Measurements from ENCODE around the gene OCLN.
"Not testable (repeated sequence)": the region's sequence is repeated elsewhere in the genome, so short reads cannot be mapped to it uniquely, and the experiment has no call there.

OCLN gene, protein sequence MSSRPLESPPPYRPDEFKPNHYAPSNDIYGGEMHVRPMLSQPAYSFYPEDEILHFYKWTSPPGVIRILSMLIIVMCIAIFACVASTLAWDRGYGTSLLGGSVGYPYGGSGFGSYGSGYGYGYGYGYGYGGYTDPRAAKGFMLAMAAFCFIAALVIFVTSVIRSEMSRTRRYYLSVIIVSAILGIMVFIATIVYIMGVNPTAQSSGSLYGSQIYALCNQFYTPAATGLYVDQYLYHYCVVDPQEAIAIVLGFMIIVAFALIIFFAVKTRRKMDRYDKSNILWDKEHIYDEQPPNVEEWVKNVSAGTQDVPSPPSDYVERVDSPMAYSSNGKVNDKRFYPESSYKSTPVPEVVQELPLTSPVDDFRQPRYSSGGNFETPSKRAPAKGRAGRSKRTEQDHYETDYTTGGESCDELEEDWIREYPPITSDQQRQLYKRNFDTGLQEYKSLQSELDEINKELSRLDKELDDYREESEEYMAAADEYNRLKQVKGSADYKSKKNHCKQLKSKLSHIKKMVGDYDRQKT

GRCh38 chr5:69492391-69492922 lies at the start of gene OCLN:
OCLN (plus strand) TSS chr5:69492790; CDS start chr5:69504245, 11,455 bp downstream.
- no peak for DNase-seq (ENCODE audit: low read depth, low spot score)

- no peak for DNase-seq (ENCODE audit: low read depth, low spot score)
Measured at GRCh38 chr5:69444127-69444754, 48.3 kb upstream of the OCLN start.

DNA sequence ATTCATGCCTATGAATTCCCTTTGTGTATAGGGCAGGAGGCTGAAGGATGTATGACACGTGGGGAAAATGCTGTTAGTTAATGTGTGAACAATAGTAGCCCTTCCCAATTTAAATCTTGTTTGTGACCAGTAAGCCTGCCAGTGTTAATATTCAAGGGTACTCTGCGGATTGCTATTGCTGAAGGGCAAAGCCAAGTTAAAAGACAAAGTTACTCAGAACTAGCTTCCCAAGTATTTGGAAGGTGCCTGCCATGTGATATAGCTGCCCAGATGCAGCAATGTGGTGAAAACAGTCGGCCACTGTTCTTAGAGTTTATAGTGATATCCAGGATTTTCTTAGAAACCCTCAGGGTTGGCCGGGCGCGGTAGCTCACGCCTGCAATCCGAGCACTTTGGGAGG lies 43.1 kb upstream of the OCLN start:
- DNase-seq (ENCODE audit: low read depth, low spot score): no peak

DNA sequence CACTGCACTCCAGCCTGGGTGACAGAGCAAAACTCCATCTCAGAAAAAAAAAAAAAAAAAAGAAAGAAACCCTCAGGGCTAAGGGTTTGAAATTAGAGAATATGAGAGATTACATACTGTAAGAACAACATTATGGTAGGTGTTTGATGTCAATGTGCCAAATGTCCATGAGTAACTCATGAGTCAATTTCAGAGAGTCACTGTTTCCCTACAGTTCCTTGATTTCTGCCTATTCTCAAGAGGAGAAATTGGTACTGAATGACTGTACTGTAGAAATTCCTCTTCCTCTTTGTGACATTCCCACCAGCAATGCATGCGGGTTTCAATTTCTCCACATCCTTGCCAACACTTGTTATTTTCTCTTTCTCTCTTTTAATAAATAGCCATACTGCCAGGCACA lies 42.5 kb upstream of the OCLN start:
- DNase-seq (ENCODE audit: low read depth, low spot score): no peak

DNA sequence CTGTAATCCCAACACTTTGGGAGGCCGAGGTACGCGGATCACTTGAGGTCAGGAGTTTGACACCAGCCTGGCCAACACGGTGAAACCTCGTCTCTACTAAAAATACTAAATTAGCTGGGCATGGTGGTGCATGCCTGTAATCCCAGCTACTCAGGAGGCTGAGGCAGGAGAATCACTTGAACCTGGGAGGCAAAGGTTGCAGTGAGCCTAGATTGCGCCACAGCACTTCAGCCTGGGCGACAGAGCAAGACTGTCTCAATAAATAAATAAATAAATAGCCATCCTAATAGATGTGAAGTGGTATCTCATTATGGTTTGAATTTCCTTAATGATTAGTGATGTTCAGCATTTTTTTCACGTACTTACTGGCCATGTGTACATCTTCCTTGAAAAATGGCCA lies 42.1 kb upstream of the OCLN start:
- DNase-seq (ENCODE audit: low read depth, low spot score): not testable (repeated sequence)

DNA sequence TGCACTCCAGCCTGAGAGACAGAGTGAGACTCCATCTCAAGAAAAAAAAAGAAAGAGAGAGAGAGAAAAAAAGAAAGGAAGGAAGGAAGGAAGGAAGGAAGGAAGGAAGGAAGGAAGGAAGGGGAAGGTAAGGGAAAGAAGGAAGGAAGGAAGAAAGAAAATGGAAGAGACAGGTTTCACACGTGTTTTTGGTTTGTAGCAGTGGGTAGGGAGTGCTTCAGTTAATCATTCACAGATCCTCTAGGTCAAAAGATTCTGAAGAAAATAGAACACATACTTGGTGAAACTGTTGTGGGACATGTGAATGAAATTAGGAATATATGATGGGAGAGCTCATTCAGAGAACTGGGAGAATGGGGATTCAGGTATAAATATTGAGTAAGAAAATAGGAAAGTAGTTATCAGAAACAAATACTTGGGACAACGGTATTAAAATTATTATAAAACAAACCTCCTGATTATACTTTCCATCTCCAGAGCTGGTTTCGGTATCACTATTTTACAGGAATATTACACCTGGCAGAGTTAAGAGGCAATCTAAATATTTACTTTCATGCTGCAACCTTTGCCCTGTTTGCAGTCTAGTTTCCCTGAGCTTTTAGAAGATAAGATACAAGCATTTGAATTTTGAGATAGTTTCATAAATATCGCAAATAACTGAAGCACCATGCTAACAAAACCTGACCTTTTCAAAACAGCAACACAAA lies 40.5 kb upstream of the OCLN start:
- DNase-seq (ENCODE audit: low read depth, low spot score): no peak

DNA sequence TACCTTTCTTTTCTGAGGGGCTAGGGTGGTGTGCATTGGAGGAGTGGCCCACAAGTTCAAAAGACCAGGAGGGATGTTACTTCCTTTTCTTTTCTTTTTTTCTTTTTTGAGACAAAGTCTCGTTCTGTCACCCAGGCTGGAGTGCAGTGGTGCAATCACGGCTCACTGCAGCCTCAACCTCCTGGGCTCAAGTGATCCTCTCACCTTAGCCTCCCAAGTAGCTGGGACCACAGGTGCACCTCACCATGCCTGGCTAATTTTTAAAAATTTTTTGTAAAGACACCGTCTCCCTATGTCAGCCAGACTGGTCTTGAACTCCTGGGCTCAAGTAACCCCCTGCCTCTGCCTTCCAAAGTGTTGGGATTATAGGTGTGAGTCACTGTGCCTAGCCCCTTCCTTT lies 39.1 kb upstream of the OCLN start:
- not testable (repeated sequence) for DNase-seq (ENCODE audit: low read depth, low spot score)

DNA sequence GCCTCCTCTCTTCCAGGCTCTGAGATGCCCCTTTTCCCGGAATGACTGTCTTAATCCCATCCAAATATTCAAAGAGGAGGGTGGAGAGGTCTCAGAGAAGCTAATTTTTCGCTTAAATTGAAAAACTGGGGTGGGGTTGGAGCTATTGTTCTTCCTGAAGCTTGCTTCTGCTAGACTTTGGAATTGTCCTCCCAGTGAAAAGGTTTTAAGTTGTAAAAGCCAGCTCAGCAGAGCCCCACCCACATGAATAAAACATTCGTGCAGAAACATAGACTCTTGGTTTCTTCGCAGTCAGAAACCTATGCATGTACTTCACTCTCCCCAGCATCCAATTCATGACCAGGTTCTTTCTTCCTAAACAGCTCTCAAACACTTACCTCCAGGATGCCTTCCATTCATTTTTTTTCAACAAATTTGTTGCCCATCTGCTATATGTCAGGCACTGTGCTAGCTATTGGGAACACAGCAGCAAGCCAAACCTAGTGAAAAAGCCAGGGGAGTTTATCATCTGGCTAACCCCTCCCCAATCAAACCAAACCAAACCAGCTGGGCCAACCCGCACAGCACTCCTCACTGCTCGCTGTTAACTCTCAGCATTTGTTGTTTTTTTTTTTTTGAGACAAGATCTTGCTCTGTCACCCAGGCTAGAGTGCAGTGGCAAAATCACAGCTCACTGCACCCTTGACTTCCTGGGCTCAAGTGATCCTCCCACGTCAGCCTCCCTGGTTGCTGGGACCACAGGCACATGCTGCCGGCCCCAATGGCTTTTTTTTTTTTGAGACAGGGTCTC lies 37.9 kb upstream of the OCLN start:
- DNase-seq (ENCODE audit: low read depth, low spot score): no peak

DNA sequence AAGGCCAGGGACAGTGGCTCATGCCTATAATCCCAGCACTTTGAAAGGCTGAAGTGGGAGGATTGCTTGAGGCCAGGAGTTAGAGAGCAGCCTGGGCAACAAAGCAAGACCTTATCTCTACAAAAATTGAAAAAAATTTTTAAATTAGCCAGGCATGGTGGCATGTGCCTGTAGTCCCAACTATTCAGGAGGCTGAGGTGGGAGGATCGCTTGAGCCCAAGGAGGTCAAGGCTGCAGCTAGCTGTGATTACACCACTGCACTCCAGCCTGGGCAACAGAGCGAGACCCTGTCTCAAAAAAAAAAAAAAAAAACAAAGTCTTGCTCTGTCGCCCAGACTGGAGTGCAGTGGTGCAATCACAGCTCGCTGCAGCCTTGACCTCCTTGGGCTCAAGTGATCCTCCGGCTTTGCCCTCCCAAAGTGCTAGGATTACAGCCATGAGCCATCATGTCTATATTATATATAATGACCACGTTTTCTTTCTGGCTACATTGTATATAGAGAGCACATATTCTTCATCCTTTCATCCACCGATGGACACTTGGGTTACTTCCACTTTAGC lies 37.1 kb upstream of the OCLN start:
- DNase-seq (ENCODE audit: low read depth, low spot score): not testable (repeated sequence)

- no peak for DNase-seq (ENCODE audit: low read depth, low spot score)
Measured at GRCh38 chr5:69462170-69462569, 30.4 kb upstream of the OCLN start.

GRCh38 chr5:69466375-69466774 lies 26.2 kb upstream of the OCLN start:
- not testable (repeated sequence) for DNase-seq (ENCODE audit: low read depth, low spot score)

- no peak for DNase-seq (ENCODE audit: low read depth, low spot score)
Measured at GRCh38 chr5:69467442-69468225, 25.0 kb upstream of the OCLN start.

DNA sequence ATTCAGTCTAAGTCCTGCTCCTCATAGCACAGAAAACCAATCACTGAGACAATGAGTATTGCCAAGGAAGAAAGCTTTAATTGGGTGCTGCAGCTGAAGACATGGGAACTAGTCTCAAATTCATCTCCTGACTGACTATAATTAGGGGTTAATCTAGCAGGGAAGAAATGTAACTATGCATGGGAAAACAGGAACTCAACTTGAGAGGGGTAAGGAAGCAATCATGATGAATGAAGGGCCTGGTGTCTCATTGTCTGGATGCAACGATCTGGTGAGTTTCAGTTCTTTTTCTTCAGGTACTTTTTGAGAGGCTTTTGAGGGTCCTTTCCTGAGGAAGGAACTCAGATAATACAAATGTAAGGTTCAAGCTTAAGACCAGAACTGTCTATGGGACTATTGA lies 24.0 kb upstream of the OCLN start:
- DNase-seq (ENCODE audit: low read depth, low spot score): no peak

DNA sequence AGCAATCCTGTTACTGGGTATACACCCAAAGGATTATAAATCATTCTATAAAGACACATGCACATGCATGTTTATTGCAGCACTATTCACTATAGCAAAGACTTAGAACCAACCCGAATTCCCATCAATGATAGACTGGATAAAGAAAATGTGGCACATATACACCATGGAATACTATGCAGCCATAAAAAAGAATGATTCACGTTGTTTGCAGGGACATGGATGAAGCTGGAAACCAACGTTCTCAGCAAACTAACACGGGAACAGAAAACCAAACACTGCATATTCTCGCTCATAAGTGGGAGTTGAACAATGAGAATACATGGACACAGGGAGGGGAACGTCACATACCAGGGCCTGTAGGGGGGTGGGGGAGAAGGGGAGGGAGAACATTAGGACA lies 21.1 kb upstream of the OCLN start:
- DNase-seq (ENCODE audit: low read depth, low spot score): not testable (repeated sequence)

DNA sequence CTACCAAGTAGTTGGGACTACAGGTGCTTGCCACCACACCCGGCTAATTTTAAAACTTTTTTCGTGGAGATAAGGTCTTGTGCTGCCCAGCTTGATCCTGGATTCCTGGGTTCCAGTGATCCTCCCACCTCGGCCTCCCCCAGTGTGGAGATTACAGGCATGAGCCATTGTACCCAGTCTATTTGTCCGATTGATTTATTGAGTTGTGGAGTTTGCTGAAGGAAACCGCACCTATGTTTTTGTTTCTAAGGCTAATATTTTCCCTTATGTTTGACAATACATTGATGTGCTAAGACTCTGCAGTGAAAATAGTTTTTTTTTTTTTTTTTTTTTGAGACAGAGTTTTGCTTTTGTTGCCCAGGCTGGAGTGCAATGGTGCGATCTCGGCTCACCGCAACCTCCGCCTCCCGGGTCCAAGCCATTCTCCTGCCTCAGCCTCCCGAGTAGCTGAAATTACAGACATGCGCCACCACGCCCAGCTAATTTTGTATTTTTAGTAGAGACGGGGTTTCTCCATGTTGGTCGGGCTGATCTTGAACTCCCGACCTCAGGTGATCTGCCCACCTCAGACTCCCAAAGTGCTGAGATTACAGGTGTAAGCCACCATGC lies 20.0 kb upstream of the OCLN start:
- DNase-seq (ENCODE audit: low read depth, low spot score): not testable (repeated sequence)

DNA sequence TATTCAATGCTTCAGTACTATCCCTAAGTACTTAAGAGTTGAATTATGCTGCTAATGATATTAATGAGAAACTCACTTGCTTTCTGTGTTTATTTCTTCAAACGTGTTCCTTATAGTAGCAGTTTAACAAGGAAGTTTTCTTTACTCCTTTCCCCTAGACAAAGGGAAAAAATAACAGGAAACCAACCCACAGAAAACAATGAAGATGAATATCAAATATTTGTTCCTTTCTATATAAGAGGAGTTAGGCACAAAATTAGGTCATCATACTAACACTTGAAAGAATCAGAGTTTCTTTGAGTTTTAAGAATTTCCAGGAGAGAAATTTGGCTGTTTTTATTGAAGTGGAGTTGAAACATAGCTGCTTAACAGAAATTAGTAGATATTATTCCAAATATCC lies 15.4 kb upstream of the OCLN start:
- DNase-seq (ENCODE audit: low read depth, low spot score): no peak

DNA sequence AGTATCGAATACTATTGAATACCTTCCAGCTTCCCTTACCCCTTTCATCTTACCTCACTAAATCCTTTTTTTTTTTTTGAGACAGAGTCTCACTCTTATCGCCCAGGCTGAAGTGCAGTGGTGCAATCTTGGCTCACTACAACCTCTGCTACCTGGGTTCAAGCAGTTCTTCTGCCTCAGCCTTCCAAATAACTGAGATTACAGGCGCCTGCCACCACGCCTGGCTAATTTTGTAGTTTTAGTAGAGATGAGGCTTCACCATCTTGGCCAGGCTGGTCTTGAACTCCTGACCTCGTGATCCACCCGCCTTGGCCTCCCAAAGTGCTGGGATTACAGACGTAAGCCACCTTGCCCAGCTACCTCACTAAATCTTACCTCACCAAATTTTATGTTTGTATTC lies 14.3 kb upstream of the OCLN start:
- not testable (repeated sequence) for DNase-seq (ENCODE audit: low read depth, low spot score)

DNA sequence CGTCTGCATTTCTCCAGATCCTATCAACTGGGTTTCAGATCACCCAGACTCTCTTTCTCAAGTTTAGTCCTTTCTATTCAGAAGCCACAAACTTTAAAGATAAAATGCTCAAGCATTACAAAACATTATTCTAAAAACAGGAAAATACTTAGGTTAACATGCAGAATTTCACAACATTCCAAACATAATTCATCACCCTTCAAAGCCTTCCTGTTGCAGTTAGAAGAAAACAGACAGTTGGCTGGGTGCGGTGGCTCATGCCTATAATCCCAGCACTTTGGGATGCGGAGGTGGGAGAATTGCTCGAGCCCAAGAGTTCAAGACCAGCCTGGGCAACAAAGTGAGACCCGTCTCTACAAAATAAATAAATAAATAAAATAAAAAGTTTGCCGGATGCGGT lies 7.7 kb upstream of the OCLN start:
- no peak for DNase-seq (ENCODE audit: low read depth, low spot score)

- DNase-seq (ENCODE audit: low read depth, low spot score): no peak
Measured at GRCh38 chr5:69485471-69485870, 7.1 kb upstream of the OCLN start.

- DNase-seq (ENCODE audit: low read depth, low spot score): no peak
Measured at GRCh38 chr5:69489246-69489645, 3.3 kb upstream of the OCLN start.

All from smooth muscle cell of the brain vasculature (primary cell).